ENCODE measurements around the gene ARHGEF37. TPM values are rescaled to one million over a fixed set of nuclear protein-coding genes. Genes with fewer than 3 reads are reported as not detected.

Gene ARHGEF37
- total RNA-seq, 4 donors from 2014 or later: 45.4 to 75.3 (median 65.3) TPM

GRCh38 chr5:149664666-149665415 is 83.5 kb downstream of the ARHGEF37 start:
- Histone ChIP-seq H3K4me1 (no peaks in the 10 kb centered on the region), H3K4me3 (no peak overlapping the region), H3K27ac (no peak overlapping the region), H3K36me3 (no peaks in the 10 kb centered on the region), H3K27me3 (no peaks in the 10 kb centered on the region), H3K9me3 (no peaks in the 10 kb centered on the region)
- no peak for TF ChIP-seq POLR2AphosphoS5 (IDR thresholded peaks at IDR 0.05)
- TF ChIP-seq EP300 (IDR thresholded peaks at IDR 0.05): no peak
- TF ChIP-seq POLR2A (IDR thresholded peaks at IDR 0.05): no peak
- TF ChIP-seq CTCF (IDR thresholded peaks at IDR 0.05): no peak
- WGBS: 86% methylated on average over 11 of the region's 11 CpGs
- DNase-seq (ENCODE audit: low spot score in 2 of 2): no peak

- Histone ChIP-seq H3K4me3 (no peak overlapping the region), H3K27me3 (no peaks in the 10 kb centered on the region), H3K36me3 (no peaks in the 10 kb centered on the region), H3K9me3 (no peaks in the 10 kb centered on the region), H3K4me1 (no peaks in the 10 kb centered on the region), H3K27ac (no peak overlapping the region)
- TF ChIP-seq CTCF (IDR thresholded peaks at IDR 0.05) (no peak), POLR2AphosphoS5 (IDR thresholded peaks at IDR 0.05) (no peak), EP300 (IDR thresholded peaks at IDR 0.05) (no peak), POLR2A (IDR thresholded peaks at IDR 0.05) (no peak)
- no peak for DNase-seq (ENCODE audit: low spot score in 2 of 2)
- WGBS: 80% methylated on average over 5 of the region's 5 CpGs
Measured at GRCh38 chr5:149665416-149666175, 84.3 kb downstream of the ARHGEF37 start.

- Histone ChIP-seq H3K4me1 (no peaks in the 10 kb centered on the region), H3K27me3 (no peaks in the 10 kb centered on the region), H3K9me3 (no peaks in the 10 kb centered on the region), H3K4me3 (no peak overlapping the region), H3K36me3 (no peaks in the 10 kb centered on the region), H3K27ac (no peak overlapping the region)
- WGBS: 56% methylated on average over 4 of the region's 4 CpGs
- TF ChIP-seq CTCF (IDR thresholded peaks at IDR 0.05): no peak
- TF ChIP-seq POLR2AphosphoS5 (IDR thresholded peaks at IDR 0.05): no peak
- TF ChIP-seq POLR2A (IDR thresholded peaks at IDR 0.05): no peak
- TF ChIP-seq EP300 (IDR thresholded peaks at IDR 0.05): no peak
- no peak for DNase-seq (ENCODE audit: low spot score in 2 of 2)
Measured at GRCh38 chr5:149666212-149666852, 85.0 kb downstream of the ARHGEF37 start.

DNA sequence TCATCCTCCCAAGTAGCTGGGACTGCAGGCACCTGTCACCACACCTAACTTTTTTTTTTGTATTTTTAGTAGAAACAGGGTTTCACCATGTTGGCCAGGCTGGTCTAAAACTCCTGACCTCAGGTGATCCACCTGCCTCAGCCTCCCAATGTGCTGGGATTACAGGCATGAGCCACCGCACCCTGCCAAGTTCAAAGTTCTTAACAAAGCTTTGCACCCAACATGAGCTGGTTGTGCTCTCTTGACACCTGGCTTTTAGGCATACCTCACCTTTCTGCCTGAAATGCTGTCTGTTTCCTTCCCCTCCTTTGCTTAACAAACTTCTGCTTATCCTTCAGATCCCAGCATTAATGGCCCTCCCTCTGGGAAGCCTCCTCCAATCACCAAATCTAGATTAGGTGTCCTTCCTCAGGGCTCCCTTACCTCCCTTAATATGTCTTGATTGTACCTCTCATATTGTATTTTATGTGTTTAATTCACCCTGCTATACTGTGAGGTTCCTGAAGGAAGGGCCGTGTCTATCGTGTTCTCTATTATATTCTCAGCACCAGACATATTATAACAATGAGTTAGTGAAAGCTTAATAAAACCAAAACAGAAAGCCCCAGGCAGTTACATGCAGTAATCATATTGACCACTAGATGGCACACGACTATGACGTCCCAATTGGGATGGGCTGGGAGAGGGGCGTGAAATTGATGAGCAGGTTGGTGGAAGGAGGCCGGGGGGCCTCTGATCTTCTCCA is 86.0 kb downstream of the ARHGEF37 start:
- Histone ChIP-seq H3K27ac (no peak overlapping the region), H3K4me3 (no peak overlapping the region), H3K36me3 (no peaks in the 10 kb centered on the region), H3K4me1 (no peaks in the 10 kb centered on the region), H3K9me3 (no peaks in the 10 kb centered on the region), H3K27me3 (no peaks in the 10 kb centered on the region)
- TF ChIP-seq POLR2AphosphoS5 (IDR thresholded peaks at IDR 0.05) (no peak), CTCF (IDR thresholded peaks at IDR 0.05) (peak; percentile 39 to 64), EP300 (IDR thresholded peaks at IDR 0.05) (no peak)
- WGBS: 42% methylated on average over 7 of the region's 7 CpGs
- no peak for DNase-seq (ENCODE audit: low spot score in 2 of 2)
